Mesothelial cell of epicardium (in vitro differentiated cells): ENCODE measurements around the gene PTPRN2. TPM values are rescaled to one million over a fixed set of nuclear protein-coding genes. Genes with fewer than 3 reads are reported as not detected.

Source experiments
- DNase-seq, 2 experiments: peaks; one replicate each; pipeline ENCODE4 v3.0.0; 2021; ENCODE audit warnings: low spot score in 2 of 2; ENCODE audit not compliant: unreplicated experiment in 2 of 2
- H3K27ac Mint-ChIP-seq: 2 replicates; pipeline ENCODE4 v1.8.0; 2021; ENCODE audit warnings: mixed read lengths
- H3K27me3 Mint-ChIP-seq: 2 replicates; pipeline ENCODE4 v1.8.0; 2021; ENCODE audit warnings: low read depth, mixed read lengths
- H3K36me3 Mint-ChIP-seq: 2 replicates; pipeline ENCODE4 v1.8.0; 2021; ENCODE audit warnings: mixed read lengths
- H3K4me1 Mint-ChIP-seq: 2 replicates; pipeline ENCODE4 v1.8.0; 2021; ENCODE audit warnings: mixed read lengths
- H3K4me3 Mint-ChIP-seq: 2 replicates; pipeline ENCODE4 v1.8.0; 2021; ENCODE audit warnings: mild to moderate bottlenecking, moderate library complexity, mixed read lengths
- H3K9me3 Mint-ChIP-seq: 2 replicates; pipeline ENCODE4 v1.8.0; 2021; ENCODE audit warnings: mixed read lengths
- total RNA-seq: library from RNA; stranded (reverse); gene quantifications from 3 replicates; pipeline ENCODE4 v1.2.1, GENCODE V29; 2021
- TF ChIP-seq, protein P1 (sequence below): fragments of 200-600 bp; sonication (generic); IDR thresholded peaks from one replicate; pipeline ENCODE4 v1.5.0; 2021; ENCODE audit warnings: antibody characterized with exemption; ENCODE audit not compliant: unreplicated experiment

Gene PTPRN2
- total RNA-seq, 1 donor from 2014 or later: 2.2 TPM

DNA sequence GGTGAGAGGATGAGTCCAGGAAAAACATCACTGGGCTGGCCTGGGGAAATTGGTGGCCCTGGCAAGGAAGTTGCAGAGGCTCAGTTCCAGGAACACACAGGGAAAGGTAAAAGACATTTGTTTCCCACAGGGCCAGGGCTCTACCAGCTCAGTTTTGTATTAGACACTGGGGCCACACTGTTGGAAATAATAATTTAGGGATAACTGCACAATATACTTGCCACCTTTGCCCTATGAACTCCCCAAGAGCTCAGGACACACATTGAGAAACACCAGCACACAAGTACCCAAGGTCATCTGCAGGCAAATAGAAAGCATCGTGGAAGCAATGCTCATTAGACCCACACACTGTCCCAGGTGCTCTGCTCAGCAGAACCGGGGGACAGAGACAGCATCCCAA is 617.6 kb downstream of the PTPRN2 start:
- TF ChIP-seq, protein P1, sequence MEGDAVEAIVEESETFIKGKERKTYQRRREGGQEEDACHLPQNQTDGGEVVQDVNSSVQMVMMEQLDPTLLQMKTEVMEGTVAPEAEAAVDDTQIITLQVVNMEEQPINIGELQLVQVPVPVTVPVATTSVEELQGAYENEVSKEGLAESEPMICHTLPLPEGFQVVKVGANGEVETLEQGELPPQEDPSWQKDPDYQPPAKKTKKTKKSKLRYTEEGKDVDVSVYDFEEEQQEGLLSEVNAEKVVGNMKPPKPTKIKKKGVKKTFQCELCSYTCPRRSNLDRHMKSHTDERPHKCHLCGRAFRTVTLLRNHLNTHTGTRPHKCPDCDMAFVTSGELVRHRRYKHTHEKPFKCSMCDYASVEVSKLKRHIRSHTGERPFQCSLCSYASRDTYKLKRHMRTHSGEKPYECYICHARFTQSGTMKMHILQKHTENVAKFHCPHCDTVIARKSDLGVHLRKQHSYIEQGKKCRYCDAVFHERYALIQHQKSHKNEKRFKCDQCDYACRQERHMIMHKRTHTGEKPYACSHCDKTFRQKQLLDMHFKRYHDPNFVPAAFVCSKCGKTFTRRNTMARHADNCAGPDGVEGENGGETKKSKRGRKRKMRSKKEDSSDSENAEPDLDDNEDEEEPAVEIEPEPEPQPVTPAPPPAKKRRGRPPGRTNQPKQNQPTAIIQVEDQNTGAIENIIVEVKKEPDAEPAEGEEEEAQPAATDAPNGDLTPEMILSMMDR: no peak
- Mint-ChIP-seq H3K4me3 (no peak overlapping the region), H3K27me3 (no peaks in the 10 kb centered on the region), H3K9me3 (peaks cover 28% of the 10 kb centered on the region), H3K36me3 (no peaks in the 10 kb centered on the region), H3K4me1 (no peaks in the 10 kb centered on the region), H3K27ac (no peak overlapping the region)
- no peak for DNase-seq

DNA sequence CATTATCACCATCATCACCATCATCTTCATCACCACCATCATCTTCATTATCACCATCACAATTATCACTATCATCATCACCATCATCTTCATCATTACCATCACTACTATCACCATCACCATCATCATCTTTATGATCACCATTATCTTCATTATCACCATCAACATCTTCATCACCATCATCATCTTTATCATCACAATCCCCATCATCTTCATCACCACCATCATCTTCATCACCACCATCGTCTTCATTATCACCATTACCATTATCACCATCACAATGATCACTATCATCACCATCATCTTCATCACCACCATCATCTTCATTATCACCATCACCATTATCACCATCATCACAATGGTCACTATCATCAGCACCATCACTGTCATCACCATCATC is 621.1 kb downstream of the PTPRN2 start:
- H3K4me3 Mint-ChIP-seq: no peak overlapping the region
- TF ChIP-seq, protein P1: no peak
- DNase-seq: no peak

DNA sequence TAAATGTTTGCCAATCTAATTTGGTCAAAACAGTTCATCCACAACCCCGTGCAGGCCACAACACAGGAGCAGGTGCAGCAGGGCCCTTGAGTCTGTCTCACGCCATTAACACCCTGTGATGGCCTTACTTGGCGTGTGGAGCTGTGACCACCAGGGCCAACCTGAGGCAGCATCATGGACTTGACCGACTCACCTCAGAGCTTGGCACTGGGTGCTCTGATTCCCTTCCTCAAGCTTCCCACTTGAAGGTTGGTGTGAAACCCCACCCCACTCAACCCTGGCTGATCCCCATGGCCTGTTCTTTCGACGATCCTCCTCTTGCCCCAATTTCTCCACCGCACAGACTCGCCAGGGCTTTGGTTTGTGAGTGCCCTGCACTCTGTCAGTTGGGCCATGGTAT is 623.1 kb downstream of the PTPRN2 start:
- H3K36me3 Mint-ChIP-seq: no peaks in the 10 kb centered on the region
- TF ChIP-seq, protein P1: no peak
- DNase-seq: no peak
- no peaks in the 10 kb centered on the region for H3K4me1 Mint-ChIP-seq
- H3K9me3 Mint-ChIP-seq: peaks cover 12% of the 10 kb centered on the region
- no peak overlapping the region for H3K4me3 Mint-ChIP-seq
- peaks cover 43% of the 10 kb centered on the region for H3K27me3 Mint-ChIP-seq
- H3K27ac Mint-ChIP-seq: no peak overlapping the region

More for the DNA sequence above, 621.1 kb downstream of the PTPRN2 start:
- Mint-ChIP-seq H3K27me3 (peaks cover 26% of the 10 kb centered on the region), H3K4me1 (no peaks in the 10 kb centered on the region), H3K36me3 (no peaks in the 10 kb centered on the region), H3K9me3 (peaks cover 22% of the 10 kb centered on the region), H3K27ac (no peak overlapping the region)

DNA sequence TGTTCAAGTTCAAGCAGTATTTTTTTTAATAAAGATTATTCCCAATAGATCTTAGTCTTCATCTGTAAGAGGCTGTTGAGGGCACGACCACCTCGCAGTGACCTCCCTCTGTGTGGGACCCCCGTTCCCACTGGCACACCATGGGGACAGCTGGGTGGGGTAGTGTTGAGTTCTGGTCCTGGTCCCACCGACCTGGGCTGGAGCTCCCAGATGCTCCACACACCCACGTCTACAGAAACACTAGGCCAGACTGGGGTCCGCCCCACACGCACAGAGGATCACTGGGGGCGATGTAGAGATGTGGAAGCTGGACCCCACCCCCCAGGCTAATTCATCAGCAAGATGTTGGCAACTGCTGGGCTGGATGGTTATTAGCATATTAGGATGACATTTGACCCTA is 623.6 kb downstream of the PTPRN2 start:
- H3K9me3 Mint-ChIP-seq: peaks cover 12% of the 10 kb centered on the region
- H3K36me3 Mint-ChIP-seq: no peaks in the 10 kb centered on the region
- no peak overlapping the region for H3K27ac Mint-ChIP-seq
- H3K4me3 Mint-ChIP-seq: no peak overlapping the region
- peaks cover 46% of the 10 kb centered on the region for H3K27me3 Mint-ChIP-seq
- TF ChIP-seq, protein P1: no peak
- H3K4me1 Mint-ChIP-seq: no peaks in the 10 kb centered on the region
- no peak for DNase-seq

DNA sequence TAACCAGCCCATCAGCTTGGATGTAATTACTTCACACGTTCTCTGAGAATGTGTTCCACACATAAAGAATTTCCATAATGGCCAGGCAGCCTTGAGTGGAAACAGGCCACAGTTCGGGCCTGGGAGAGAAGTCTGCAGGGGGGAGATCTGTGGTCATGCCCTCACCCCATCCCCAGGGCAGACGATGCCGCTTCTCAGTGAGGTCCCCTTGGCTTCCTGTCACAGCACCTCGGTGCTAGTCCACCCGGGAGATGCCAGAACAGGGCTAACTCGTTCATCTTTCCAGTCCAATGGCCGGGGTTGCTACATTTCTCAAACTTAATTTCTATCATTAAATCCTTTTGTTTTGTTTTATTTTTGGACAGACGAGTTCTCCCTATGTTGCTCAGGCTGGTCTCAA is 624.1 kb downstream of the PTPRN2 start:
- Mint-ChIP-seq H3K4me3 (no peak overlapping the region), H3K27me3 (peaks cover 48% of the 10 kb centered on the region), H3K4me1 (no peaks in the 10 kb centered on the region), H3K9me3 (peaks cover 13% of the 10 kb centered on the region), H3K27ac (no peak overlapping the region), H3K36me3 (no peaks in the 10 kb centered on the region)
- TF ChIP-seq, protein P1: no peak
- DNase-seq: no peak
